D341Med (cell line): Measurements from ENCODE around the gene ITFG1.
A peak's percentile ranks its signal among the peaks of the same experiment; 100 is the strongest.

Source experiments
- DNase-seq: peaks from one replicate; pipeline ENCODE4 v3.0.0; 2012; ENCODE audit warnings: low spot score

Gene ITFG1

DNA sequence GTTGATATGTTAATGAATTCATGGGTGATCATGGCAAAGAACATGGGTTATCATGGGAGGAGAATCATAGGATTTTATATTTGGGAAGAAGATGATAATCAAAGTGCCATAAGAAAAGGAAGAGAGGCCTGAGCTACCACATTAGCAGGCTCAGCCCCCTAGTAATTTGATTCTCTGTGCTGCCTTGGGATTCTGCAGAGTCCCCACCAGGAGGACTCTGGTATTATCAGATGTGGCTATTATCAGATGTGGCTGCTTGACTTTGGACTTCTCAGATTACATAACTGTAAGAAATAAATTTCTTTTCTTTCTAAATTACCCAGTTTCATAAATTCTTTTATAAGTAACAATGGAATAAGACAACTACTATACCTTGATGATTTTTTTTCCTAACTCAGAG lies 137.6 kb downstream of the ITFG1 start:
- no peak for DNase-seq

- DNase-seq: no peak
Measured at GRCh38 chr16:47320546-47321310, 140.1 kb downstream of the ITFG1 start.

- no peak for DNase-seq
Measured at GRCh38 chr16:47317465-47318240, 143.2 kb downstream of the ITFG1 start.

GRCh38 chr16:47316442-47317015 lies 144.3 kb downstream of the ITFG1 start:
- DNase-seq: no peak

GRCh38 chr16:47311738-47312505 lies 148.9 kb downstream of the ITFG1 start:
- no peak for DNase-seq

GRCh38 chr16:47310792-47311211 lies 150.1 kb downstream of the ITFG1 start:
- no peak for DNase-seq

DNA sequence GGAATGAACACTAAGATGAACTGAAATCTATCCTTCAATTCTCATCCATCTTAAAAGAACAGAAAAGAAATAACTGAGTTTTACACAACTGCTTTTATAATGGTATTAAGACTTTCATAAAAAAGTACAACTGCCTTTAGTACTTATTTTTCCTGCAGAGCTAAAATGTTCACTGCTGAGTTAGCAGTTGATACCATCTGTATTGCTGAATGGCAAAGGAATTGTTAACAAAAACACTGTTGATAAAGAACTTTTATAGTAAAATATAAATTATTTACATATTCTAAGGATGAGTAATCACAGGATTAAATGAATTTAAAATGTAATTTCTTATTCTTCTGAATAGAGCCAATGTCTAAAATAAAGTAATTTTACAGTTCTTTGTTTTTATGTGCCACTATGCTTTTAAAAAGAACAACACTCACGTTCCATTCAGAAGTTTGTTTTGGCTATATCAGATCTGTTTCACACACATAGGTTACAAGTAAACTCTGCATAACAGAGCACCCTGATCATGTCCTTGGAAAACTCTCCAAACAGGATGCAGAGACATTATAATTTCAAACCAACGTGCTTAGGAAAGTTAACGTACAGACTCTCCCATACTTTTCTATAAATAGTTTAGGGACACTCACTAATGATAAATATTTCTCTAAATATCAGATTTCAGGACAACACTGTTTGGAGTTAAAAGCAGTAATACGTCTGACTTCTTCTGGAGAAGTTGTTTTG lies 151.1 kb downstream of the ITFG1 start:
- DNase-seq: no peak

GRCh38 chr16:47308601-47309000 lies 152.3 kb downstream of the ITFG1 start:
- DNase-seq: no peak

- DNase-seq: no peak
Measured at GRCh38 chr16:47304563-47304962, 156.3 kb downstream of the ITFG1 start.

- DNase-seq: no peak
Measured at GRCh38 chr16:47299587-47299986, 161.3 kb downstream of the ITFG1 start.

GRCh38 chr16:47284999-47285398 lies 175.9 kb downstream of the ITFG1 start:
- DNase-seq: no peak

- no peak for DNase-seq
Measured at GRCh38 chr16:47278306-47278970, 182.4 kb downstream of the ITFG1 start.

- DNase-seq: no peak
Measured at GRCh38 chr16:47276522-47276921, 184.3 kb downstream of the ITFG1 start.

GRCh38 chr16:47262938-47263337 lies 197.9 kb downstream of the ITFG1 start:
- DNase-seq: no peak

DNA sequence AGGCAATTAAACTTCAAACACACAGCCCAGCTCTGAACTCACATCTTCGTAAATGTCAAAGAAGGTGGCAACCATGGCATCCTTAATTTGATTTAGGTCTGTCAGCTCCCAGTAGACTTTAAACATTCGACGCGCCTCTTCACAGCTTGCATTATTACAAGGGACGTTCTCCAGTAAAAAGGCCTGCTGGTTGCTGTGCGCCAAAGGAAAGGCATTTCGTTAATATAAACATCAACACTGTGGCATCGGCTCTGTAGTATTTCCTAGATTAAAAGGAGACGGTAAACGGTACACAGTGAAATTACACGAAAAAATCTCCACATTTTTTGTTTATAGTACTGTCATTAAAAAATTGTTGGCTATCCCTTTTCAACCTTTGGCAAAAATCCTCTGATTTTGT lies 200.4 kb downstream of the ITFG1 start:
- no peak for DNase-seq

- peak; percentile 58 for DNase-seq
Measured at GRCh38 chr16:47258874-47259461, 201.9 kb downstream of the ITFG1 start.

DNA sequence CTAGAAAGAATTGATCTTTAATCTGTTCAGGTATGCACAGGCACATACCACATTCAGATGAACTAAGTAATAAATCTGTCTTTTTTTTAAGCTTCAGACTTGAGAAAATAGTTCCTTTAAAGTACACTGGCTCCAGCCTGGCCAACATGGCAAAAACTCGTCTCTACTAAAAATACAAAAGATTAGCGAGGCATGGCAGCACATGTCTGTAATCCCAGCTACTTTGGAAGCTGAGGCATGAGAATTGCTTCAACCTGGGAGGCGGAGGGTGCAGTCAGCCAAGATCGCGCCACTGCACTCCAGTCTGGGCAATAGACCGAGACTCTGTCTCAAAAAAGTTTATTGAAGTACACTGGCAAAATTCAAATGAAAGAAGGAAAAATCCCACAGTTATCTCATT lies 206.1 kb downstream of the ITFG1 start:
- no peak for DNase-seq

GRCh38 chr16:47250983-47251382 lies 209.9 kb downstream of the ITFG1 start:
- no peak for DNase-seq

DNA sequence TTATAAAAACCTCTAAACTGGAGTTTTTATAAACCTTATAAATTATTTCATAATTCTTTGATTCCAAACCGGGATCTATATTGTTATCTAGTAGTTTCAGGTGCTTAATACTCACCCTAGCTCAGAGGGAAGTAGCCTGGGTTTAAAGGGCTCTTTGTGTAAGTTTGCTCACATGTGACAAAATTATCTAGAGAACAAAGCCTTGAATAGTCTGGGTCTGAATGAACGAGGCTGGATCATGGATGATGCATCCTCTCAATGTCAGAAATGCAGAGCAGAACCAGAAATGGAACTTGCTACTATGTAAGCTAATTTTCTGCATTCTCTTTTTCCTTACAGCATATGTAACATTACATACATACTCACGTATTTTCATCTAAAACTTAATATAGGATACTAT lies 213.2 kb downstream of the ITFG1 start:
- DNase-seq: no peak

- no peak for DNase-seq
Measured at GRCh38 chr16:47244206-47244605, 216.7 kb downstream of the ITFG1 start.

DNA sequence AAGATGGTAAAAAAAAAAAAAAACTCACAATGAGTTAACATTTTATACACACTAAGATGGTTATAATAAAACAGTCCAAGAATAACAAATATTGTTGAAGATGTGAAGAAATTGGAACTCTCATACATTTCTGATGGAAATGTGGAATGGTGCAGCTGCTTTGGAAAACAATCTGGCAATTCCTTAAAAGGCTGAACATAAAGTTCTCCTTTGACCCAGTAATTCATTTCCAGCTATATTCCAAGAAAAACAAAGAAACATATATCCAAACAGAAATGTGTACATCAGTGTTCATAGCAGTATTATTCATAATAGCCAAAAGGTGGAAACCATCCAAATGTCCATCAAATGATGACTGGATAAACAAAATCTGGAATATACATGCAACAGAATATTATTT lies 219.8 kb downstream of the ITFG1 start:
- no peak for DNase-seq
